HepG2 (cell line): ENCODE results near the gene UNC5B. TPM values are rescaled to one million over a fixed set of nuclear protein-coding genes. Genes with fewer than 3 reads are reported as not detected.

ENCODE experiments used
- KDM5B ChIP-seq: sonication (generic); formaldehyde crosslinking; IDR thresholded peaks from 2 replicates; pipeline ENCODE4 v1.4.0; 2020; ENCODE audit warnings: missing genetic modification reagents, mild to moderate bottlenecking, borderline replicate concordance
- NFIB ChIP-seq: sonication (generic); formaldehyde crosslinking; IDR thresholded peaks from 2 replicates; pipeline ENCODE4 v1.9.0; 2021; ENCODE audit warnings: missing genetic modification reagents, mild to moderate bottlenecking, borderline replicate concordance
- PPARG ChIP-seq: conservative IDR thresholded peaks from 2 replicates; pipeline ENCODE4 v1.6.1; 2016; ENCODE audit warnings: missing biosample characterization, missing genetic modification reagents
- SMAD3 ChIP-seq: sonication (generic); formaldehyde crosslinking; IDR thresholded peaks from 2 replicates; pipeline ENCODE4 v1.4.0; 2020; ENCODE audit warnings: missing genetic modification reagents
- TAF15 ChIP-seq: fragments of 200-400 bp; formaldehyde crosslinking; IDR thresholded peaks from one replicate; pipeline ENCODE4 v1.6.1; 2018; ENCODE audit warnings: mild to moderate bottlenecking, low read depth, low read length; ENCODE audit not compliant: poor library complexity, severe bottlenecking
- TBX3 ChIP-seq: fragments of 450-650 bp; IDR thresholded peaks from 2 replicates; pipeline ENCODE4 v1.6.1; 2017; ENCODE audit warnings: antibody characterized with exemption, mild to moderate bottlenecking, inconsistent platforms, borderline replicate concordance
- ZBTB34 ChIP-seq: sonication (generic); formaldehyde crosslinking; IDR thresholded peaks from 2 replicates; pipeline ENCODE4 v1.8.0; 2022; ENCODE audit warnings: mild to moderate bottlenecking, missing genetic modification reagents
- ZBTB38 ChIP-seq: sonication (generic); formaldehyde crosslinking; IDR thresholded peaks from 2 replicates; pipeline ENCODE4 v1.5.1; 2020; ENCODE audit warnings: mild to moderate bottlenecking, missing genetic modification reagents
- ZMYM3 ChIP-seq: sonication (generic); formaldehyde crosslinking; IDR thresholded peaks from 2 replicates; pipeline ENCODE4 v1.5.1; 2020; ENCODE audit warnings: mild to moderate bottlenecking, missing genetic modification reagents
- ZNF546 ChIP-seq: sonication (generic); formaldehyde crosslinking; conservative IDR thresholded peaks from 2 replicates; pipeline ENCODE4 v1.8.1; 2023; ENCODE audit warnings: mild to moderate bottlenecking, missing genetic modification reagents
- ZNF572 ChIP-seq: sonication (generic); formaldehyde crosslinking; IDR thresholded peaks from 2 replicates; pipeline ENCODE4 v1.5.1; 2020; ENCODE audit warnings: mild to moderate bottlenecking, missing genetic modification reagents
- ZNF614 ChIP-seq: IDR thresholded peaks from 2 replicates; pipeline ENCODE4 v1.6.1; 2018; ENCODE audit warnings: missing biosample characterization, missing genetic modification reagents, inconsistent platforms, borderline replicate concordance
- ZNF816 ChIP-seq: sonication (generic); formaldehyde crosslinking; IDR thresholded peaks from 2 replicates; pipeline ENCODE4 v1.8.0; 2022; ENCODE audit warnings: missing genetic modification reagents, mild to moderate bottlenecking, borderline replicate concordance
- polyA plus RNA-seq, 8 experiments: library from polyadenylated mRNA; depleted of rRNA in 3 of 8; stranded (reverse) in 7 of 8; unstranded in 1 of 8; fragments of >200 nt; fragmentation: Illumina TruSeq in 4 of 8; extraction: Trizol in 4 of 8; gene quantifications; 2 replicates each; pipeline versions ENCODE4 v1.2.1 to v1.2.3, GENCODE V29; 2011 to 2016; ENCODE audit warnings: low read depth in 4 of 8, missing spikeins in 1 of 8, mixed read lengths in 1 of 8; ENCODE audit not compliant: insufficient read depth in 1 of 8
- total RNA-seq, 5 experiments: library from RNA; depleted of rRNA; stranded (reverse); fragments of >200 nt; fragmentation: Illumina TruSeq; extraction: Trizol; gene quantifications; 2 replicates each; pipeline ENCODE4 v1.2.3, GENCODE V29; 2016; ENCODE audit warnings: low read depth in 1 of 5
- TF ChIP-seq, protein P1 (sequence below), 2 experiments: sonication (generic) in 1 of 2; formaldehyde crosslinking in 1 of 2; IDR thresholded peaks; 2 replicates each; pipeline versions ENCODE4 v1.5.1 to v1.6.1; 2011 to 2020; ENCODE audit warnings: borderline replicate concordance in 1 of 2, low read depth in 1 of 2, low read length in 1 of 2, mild to moderate bottlenecking in 1 of 2, missing genetic modification reagents in 1 of 2, moderate library complexity in 1 of 2
- TF ChIP-seq, protein P2 (sequence below): sonication (generic); formaldehyde crosslinking; IDR thresholded peaks from 2 replicates; pipeline ENCODE4 v1.5.0; 2020; ENCODE audit warnings: mild to moderate bottlenecking, missing genetic modification reagents
- TF ChIP-seq, protein P3 (sequence below), 2 experiments: sonication (generic) in 1 of 2; formaldehyde crosslinking in 1 of 2; IDR thresholded peaks; 2 replicates each; pipeline versions ENCODE4 v1.4.0 to v1.6.1; 2016 to 2020; ENCODE audit warnings: borderline replicate concordance in 1 of 2, low read depth in 1 of 2, mild to moderate bottlenecking in 1 of 2, missing genetic modification reagents in 1 of 2

UNC5B gene
- total and polyA plus RNA-seq, 2 of the 13 experiments (the other 11 are each of a cell fraction or from before 2014, with no cell fraction given) = 0.07 TPM

- TF ChIP-seq, protein P1, sequence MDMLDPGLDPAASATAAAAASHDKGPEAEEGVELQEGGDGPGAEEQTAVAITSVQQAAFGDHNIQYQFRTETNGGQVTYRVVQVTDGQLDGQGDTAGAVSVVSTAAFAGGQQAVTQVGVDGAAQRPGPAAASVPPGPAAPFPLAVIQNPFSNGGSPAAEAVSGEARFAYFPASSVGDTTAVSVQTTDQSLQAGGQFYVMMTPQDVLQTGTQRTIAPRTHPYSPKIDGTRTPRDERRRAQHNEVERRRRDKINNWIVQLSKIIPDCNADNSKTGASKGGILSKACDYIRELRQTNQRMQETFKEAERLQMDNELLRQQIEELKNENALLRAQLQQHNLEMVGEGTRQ (IDR thresholded peaks at IDR 0.05; ENCODE audit: low read depth, low read length) = no peak
- TF ChIP-seq, protein P1 (CRISPR knock-in tag; IDR thresholded peaks at IDR 0.05; ENCODE audit: borderline replicate concordance) = no peak
- TF ChIP-seq TAF15 (no peak), ZNF614 (CRISPR knock-in tag) (peak; percentile 97), SMAD3 (CRISPR knock-in tag) (peak; percentile 71; the same call in 1 of the 2 replicates), TBX3 (no peak), PPARG (CRISPR knock-in tag) (peak; percentile 77), KDM5B (CRISPR knock-in tag) (peak; percentile 58), ZMYM3 (CRISPR knock-in tag) (peak; percentile 92), ZBTB38 (CRISPR knock-in tag) (peak; percentile 29; the same call in 1 of the 2 replicates), ZBTB34 (peak; percentile 90; the same call in 1 of the 2 replicates), ZNF816 (no peak), NFIB (CRISPR knock-in tag) (no peak), ZNF546 (CRISPR knock-in tag) (0 out of 2 replicates have a peak, but pooled peaks have one; percentile 21), ZNF572 (no peak)
- TF ChIP-seq, protein P2, sequence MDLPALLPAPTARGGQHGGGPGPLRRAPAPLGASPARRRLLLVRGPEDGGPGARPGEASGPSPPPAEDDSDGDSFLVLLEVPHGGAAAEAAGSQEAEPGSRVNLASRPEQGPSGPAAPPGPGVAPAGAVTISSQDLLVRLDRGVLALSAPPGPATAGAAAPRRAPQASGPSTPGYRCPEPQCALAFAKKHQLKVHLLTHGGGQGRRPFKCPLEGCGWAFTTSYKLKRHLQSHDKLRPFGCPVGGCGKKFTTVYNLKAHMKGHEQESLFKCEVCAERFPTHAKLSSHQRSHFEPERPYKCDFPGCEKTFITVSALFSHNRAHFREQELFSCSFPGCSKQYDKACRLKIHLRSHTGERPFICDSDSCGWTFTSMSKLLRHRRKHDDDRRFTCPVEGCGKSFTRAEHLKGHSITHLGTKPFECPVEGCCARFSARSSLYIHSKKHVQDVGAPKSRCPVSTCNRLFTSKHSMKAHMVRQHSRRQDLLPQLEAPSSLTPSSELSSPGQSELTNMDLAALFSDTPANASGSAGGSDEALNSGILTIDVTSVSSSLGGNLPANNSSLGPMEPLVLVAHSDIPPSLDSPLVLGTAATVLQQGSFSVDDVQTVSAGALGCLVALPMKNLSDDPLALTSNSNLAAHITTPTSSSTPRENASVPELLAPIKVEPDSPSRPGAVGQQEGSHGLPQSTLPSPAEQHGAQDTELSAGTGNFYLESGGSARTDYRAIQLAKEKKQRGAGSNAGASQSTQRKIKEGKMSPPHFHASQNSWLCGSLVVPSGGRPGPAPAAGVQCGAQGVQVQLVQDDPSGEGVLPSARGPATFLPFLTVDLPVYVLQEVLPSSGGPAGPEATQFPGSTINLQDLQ = no peak
- TF ChIP-seq, protein P3, sequence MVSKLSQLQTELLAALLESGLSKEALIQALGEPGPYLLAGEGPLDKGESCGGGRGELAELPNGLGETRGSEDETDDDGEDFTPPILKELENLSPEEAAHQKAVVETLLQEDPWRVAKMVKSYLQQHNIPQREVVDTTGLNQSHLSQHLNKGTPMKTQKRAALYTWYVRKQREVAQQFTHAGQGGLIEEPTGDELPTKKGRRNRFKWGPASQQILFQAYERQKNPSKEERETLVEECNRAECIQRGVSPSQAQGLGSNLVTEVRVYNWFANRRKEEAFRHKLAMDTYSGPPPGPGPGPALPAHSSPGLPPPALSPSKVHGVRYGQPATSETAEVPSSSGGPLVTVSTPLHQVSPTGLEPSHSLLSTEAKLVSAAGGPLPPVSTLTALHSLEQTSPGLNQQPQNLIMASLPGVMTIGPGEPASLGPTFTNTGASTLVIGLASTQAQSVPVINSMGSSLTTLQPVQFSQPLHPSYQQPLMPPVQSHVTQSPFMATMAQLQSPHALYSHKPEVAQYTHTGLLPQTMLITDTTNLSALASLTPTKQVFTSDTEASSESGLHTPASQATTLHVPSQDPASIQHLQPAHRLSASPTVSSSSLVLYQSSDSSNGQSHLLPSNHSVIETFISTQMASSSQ (IDR thresholded peaks at IDR 0.05; ENCODE audit: low read depth) = no peak
- TF ChIP-seq, protein P3 (CRISPR knock-in tag; IDR thresholded peaks at IDR 0.05; ENCODE audit: borderline replicate concordance) = peak; percentile 66; the same call in 1 of the 2 replicates
Measured at GRCh38 chr10:71347587-71348395, 135.4 kb downstream of the UNC5B start (continued).
